Skeletal muscle satellite cell (primary cell): ENCODE measurements around the gene SEC62.
A peak's percentile ranks its signal among the peaks of the same experiment; 100 is the strongest.

ENCODE experiments used
- H3K27me3 ChIP-seq: 2 replicates; pipeline ENCODE4 v1.7.0; 2013; ENCODE audit warnings: low read length; ENCODE audit not compliant: control insufficient read depth, insufficient read depth
- H3K36me3 ChIP-seq: 2 replicates; pipeline ENCODE4 v1.7.0; 2013; ENCODE audit warnings: mild to moderate bottlenecking, control low read depth, low read length; ENCODE audit not compliant: insufficient read depth
- H3K4me1 ChIP-seq: 2 replicates; pipeline ENCODE4 v1.7.0; 2013; ENCODE audit warnings: low read length; ENCODE audit not compliant: control insufficient read depth, insufficient read depth
- H3K4me2 ChIP-seq: 2 replicates; pipeline ENCODE4 v1.7.0; 2013; ENCODE audit warnings: mild to moderate bottlenecking, low read length
- H3K4me3 ChIP-seq: 2 replicates; pipeline ENCODE4 v1.7.0; 2013; ENCODE audit warnings: low read length
- H3K9ac ChIP-seq: 2 replicates; pipeline ENCODE4 v1.7.0; 2013; ENCODE audit warnings: mild to moderate bottlenecking, low read depth, low read length, moderate library complexity
- H3K9me3 ChIP-seq: replicated peaks from 2 replicates; pipeline ENCODE4 v1.7.0; 2013; ENCODE audit warnings: mild to moderate bottlenecking, control low read depth, low read length

Gene SEC62

DNA sequence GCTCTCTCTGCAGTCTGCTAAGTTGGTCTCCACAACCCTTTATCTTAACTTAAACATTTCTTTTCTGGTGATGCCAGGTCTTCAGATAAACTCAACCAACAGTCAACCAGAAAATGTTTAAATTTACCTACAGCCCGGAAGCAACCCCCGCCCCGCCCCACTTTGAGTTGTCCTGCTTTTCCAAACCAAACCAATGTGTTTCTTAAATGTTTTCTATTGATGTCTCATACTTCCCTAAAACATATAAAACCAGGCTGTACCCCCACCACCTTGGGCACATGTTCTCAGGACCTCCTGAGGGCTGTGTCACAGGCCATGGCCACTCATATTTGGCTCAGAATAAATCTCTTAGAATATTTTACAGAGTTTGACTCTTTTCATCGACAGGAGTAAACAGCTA, 58.0 kb downstream of the SEC62 start:
- H3K9ac ChIP-seq, result no peak overlapping the region
- no peaks in the 10 kb centered on the region for H3K4me1 ChIP-seq
- H3K36me3 ChIP-seq, result no peaks in the 10 kb centered on the region

DNA sequence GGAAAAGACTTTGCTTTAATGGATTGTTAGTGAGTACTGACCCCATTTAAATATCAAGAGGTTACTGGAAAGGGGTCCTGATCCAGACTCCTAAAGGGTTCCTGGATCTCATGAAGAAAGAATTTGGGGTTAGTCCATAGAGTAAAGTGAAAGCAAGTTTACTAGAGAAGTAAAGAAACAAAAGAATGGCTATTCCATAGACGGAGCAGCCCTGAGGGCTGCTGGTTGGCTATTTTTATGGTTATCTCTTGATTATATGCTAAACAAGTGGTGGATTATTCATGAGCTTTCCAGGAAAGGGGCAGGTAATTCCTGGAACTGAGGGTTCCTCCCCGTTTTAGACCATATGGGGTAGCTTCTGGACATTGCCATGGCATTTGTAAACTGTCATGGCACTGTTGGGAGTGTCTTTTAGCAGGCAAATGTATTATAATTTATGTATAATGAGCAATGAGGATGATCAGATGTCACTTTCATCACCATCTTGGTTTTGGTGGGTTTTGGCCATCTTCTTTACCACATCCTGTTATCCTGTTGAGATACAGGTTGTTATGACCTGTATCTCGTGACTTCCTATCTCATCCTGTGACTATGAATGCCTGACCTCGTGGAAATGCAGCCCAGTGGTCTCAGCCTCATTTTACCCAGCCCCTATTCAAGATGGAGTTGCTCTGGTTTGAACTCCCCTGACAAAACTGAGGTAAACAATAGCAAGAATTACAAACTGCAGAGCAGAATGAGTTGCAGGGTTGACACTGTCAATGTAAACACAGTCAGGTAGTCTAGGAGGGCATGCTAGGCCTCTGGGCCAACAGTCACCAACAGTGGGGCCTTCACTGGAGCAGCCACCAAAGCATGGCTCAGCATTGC, 60.9 kb downstream of the SEC62 start:
- Histone ChIP-seq H3K4me1 (no peaks in the 10 kb centered on the region), H3K9ac (no peak overlapping the region), H3K9me3 (no peaks in the 10 kb centered on the region), H3K36me3 (no peaks in the 10 kb centered on the region), H3K4me3 (no peak overlapping the region), H3K4me2 (no peak overlapping the region), H3K27me3 (no peaks in the 10 kb centered on the region)

More for the DNA sequence above, 58.0 kb downstream of the SEC62 start:
- H3K4me2 ChIP-seq, result no peak overlapping the region
- H3K4me3 ChIP-seq, result no peak overlapping the region
- peaks cover 9% of the 10 kb centered on the region for H3K27me3 ChIP-seq
- H3K9me3 ChIP-seq, result no peaks in the 10 kb centered on the region

DNA sequence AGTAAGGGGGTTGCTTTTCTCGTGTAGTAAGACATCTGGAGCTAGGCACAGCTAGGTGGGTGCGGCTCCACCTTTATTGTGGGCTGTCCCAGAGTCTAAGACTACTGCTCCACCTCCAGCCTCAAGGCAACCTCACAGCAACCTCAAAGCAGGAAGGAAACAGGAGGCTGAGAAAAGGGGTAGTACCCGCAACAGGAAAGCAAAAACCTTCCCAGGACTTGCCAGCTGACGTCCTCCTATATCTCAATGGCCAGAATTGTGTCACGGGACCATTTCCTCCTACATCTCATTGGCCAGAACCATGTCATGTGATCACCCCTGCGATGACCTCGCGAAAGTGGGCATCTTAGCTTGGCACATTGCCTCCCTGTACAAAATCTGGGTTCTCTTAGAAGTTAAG, 66.9 kb downstream of the SEC62 start:
- H3K4me3 ChIP-seq, result no peak overlapping the region
- no peaks in the 10 kb centered on the region for H3K9me3 ChIP-seq
- no peak overlapping the region for H3K4me2 ChIP-seq
- peaks cover 4% of the 10 kb centered on the region for H3K4me1 ChIP-seq
- H3K27me3 ChIP-seq, result peaks cover 4% of the 10 kb centered on the region
- H3K9ac ChIP-seq, result no peak overlapping the region
- no peaks in the 10 kb centered on the region for H3K36me3 ChIP-seq

DNA sequence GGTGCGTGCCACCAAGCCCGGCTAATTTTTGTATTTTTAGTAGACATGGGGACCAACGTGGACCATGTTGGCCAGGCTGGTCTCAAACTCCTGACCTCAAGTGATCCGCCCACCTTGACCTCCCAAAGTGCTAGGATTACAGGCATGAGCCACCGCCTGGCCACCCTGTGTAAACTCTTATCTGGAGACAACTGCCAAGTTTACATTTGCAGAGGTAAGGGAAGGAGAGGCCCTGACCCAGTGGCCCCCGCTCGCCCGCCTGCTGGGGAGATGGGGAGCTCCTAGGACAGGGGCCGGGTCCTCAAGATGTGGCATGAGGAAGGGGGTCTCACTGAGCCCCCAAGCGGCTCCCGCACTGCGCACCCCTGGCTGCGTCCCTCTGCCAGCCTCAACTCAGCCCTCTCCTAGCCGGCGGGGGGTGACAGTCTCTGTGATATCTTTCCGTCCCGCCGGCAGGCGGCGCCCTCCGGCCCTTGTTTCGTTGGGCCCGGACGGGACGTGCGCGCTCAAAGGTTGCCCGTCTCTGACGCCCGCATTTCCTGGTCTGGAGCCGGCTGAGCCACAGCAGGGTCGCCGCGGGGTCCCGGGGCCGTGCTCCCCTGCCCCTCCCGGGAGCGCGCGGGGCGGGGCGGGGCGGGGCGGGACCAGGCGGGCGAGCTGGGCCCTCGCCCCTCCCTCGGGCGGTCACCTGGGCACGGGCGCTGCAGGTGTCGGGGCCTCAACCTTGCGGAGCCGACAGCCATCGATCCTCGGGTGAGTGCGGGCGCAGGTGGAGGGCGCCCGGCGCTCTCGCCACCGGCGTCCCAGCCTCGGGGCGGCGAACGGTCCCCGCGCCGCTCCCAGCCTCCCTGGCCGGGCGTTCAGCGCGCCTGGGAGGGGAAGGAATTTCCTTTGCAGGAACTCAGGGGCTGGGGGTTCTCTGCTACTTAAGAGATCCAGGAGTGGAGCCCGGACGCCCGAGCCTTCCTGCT, 71.1 kb downstream of the SEC62 start, which contains the start of gene GPR160:
TSS of gene GPR160 (plus strand) at position 533 of the 971 bp plus-strand sequence. CDS start 45,978 bp downstream, outside the sequence.
- Histone ChIP-seq H3K4me1 (peaks cover 9% of the 10 kb centered on the region), H3K27me3 (peaks cover 31% of the 10 kb centered on the region), H3K9ac (peak within 1 kb of the TSS; percentile 26), H3K4me2 (peak within 1 kb of the TSS; percentile 85), H3K9me3 (no peaks in the 10 kb centered on the region), H3K4me3 (peak within 1 kb of the TSS; percentile 70), H3K36me3 (no peaks in the 10 kb centered on the region)

DNA sequence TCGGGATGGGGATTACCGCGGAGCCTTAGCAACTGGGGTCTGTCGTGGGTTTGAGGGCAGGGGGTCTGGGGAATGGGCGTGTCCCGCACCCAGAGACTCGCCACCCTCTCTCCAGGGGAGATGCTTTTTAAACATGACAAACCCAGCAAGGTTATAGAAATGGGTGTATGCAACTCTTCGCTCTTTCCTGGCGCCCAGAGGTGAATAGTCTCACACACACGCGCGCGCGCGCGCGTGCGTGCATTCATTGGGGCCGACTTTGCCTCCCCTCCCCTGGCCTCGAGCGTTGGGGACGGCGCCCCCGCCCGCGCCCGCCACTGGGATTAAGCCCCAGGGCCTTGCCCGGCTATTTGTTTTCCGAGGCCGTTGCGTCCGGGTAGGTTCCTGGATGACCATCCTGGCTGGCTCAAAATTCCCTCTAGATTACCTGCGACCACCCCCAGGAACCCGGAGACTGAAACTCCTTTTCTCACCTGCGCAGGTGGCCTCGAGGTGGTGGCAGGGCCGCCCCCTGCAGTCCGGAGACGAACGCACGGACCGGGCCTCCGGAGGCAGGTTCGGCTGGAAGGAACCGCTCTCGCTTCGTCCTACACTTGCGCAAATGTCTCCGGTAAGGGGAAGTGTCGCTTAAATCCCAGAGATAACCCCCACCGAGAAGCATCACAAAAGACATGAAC, 72.0 kb downstream of the SEC62 start:
- peak overlapping the region; percentile 26 for H3K9ac ChIP-seq
- H3K27me3 ChIP-seq, result peaks cover 31% of the 10 kb centered on the region
- H3K4me3 ChIP-seq, result peak overlapping the region; percentile 70
- H3K36me3 ChIP-seq, result no peaks in the 10 kb centered on the region
- H3K4me1 ChIP-seq, result peaks cover 9% of the 10 kb centered on the region
- no peaks in the 10 kb centered on the region for H3K9me3 ChIP-seq
- H3K4me2 ChIP-seq, result peak overlapping the region; percentile 85

DNA sequence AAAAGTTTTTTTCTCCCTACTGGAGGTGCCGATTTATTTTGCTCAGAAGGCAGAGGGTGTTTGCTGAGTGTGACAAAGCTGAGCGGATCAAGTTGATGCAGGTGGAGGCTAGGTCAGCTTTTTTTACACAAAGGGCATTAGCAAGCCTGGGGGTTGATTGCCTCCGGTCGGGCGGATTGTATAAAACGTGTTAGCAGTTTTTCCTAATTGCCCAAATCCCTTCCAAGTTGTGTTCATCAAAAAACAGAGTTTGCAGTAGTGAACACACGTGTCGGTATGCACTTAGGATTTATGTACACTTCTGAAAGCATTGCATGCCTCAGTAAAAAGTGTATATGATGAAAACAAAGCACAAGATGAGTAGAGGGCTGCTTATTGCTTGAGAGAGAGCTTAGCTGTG, 73.8 kb downstream of the SEC62 start:
- no peaks in the 10 kb centered on the region for H3K36me3 ChIP-seq
- no peak overlapping the region for H3K4me2 ChIP-seq
- peaks cover 31% of the 10 kb centered on the region for H3K27me3 ChIP-seq
- H3K4me3 ChIP-seq, result no peak overlapping the region
- no peak overlapping the region for H3K9ac ChIP-seq
- H3K4me1 ChIP-seq, result peaks cover 9% of the 10 kb centered on the region
- H3K9me3 ChIP-seq, result no peaks in the 10 kb centered on the region

GRCh38 chr3:170043506-170043905, 76.9 kb downstream of the SEC62 start:
- no peak overlapping the region for H3K4me3 ChIP-seq
- no peaks in the 10 kb centered on the region for H3K9me3 ChIP-seq
- H3K9ac ChIP-seq, result no peak overlapping the region
- peaks cover 4% of the 10 kb centered on the region for H3K4me1 ChIP-seq
- no peaks in the 10 kb centered on the region for H3K36me3 ChIP-seq
- peaks cover 27% of the 10 kb centered on the region for H3K27me3 ChIP-seq
- H3K4me2 ChIP-seq, result no peak overlapping the region

GRCh38 chr3:170044271-170044670, 77.7 kb downstream of the SEC62 start:
- Histone ChIP-seq H3K4me1 (peaks cover 1% of the 10 kb centered on the region), H3K9me3 (no peaks in the 10 kb centered on the region), H3K36me3 (no peaks in the 10 kb centered on the region), H3K27me3 (peaks cover 20% of the 10 kb centered on the region), H3K4me2 (no peak overlapping the region), H3K4me3 (no peak overlapping the region), H3K9ac (no peak overlapping the region)

DNA sequence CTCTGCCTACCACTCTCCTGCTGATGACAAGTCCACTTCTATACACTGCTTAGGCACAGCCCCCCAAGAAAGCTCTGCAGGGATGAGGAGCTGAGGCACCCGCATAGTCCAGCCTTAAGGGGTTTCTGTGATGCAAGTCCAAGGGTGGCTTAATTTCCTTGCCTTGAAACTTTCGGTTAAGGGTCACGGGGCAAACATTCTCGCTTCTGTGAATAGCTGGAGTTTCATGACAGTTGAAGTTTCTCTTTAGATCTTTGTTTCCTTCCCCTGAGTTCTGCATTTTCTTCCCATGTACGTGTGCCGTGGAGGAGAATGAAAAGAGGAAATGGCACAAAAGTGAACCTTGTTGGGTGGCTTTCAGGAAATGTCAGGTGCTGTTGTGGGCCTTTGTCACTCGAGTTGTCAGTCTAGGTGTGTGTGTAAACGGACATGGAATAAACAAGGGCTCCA, 78.2 kb downstream of the SEC62 start:
- Histone ChIP-seq H3K36me3 (no peaks in the 10 kb centered on the region), H3K4me3 (no peak overlapping the region), H3K27me3 (peaks cover 15% of the 10 kb centered on the region), H3K4me1 (peaks cover 7% of the 10 kb centered on the region), H3K9ac (no peak overlapping the region), H3K9me3 (no peaks in the 10 kb centered on the region), H3K4me2 (no peak overlapping the region)

- no peaks in the 10 kb centered on the region for H3K9me3 ChIP-seq
- no peaks in the 10 kb centered on the region for H3K36me3 ChIP-seq
- peaks cover 3% of the 10 kb centered on the region for H3K27me3 ChIP-seq
- no peak overlapping the region for H3K4me2 ChIP-seq
- H3K4me1 ChIP-seq, result peaks cover 8% of the 10 kb centered on the region
- H3K4me3 ChIP-seq, result no peak overlapping the region
- no peak overlapping the region for H3K9ac ChIP-seq
Observed at GRCh38 chr3:170046269-170047132, 79.9 kb downstream of the SEC62 start.
